D721Med (cell line): ENCODE data around the gene SP4.

Experiments used
- DNase-seq: peaks from one replicate; pipeline ENCODE4 v3.0.0; 2011; ENCODE audit warnings: low spot score; ENCODE audit not compliant: insufficient read length
- FAIRE-seq: peaks from 2 replicates; lab custom pipeline; 2011; peaks lifted over from hg19 to GRCh38; lab: Jason Lieb, UNC
- CTCF ChIP-seq: IDR thresholded peaks from 2 replicates; pipeline ENCODE4 v1.5.1; 2012; ENCODE audit warnings: mild to moderate bottlenecking, control low read depth; ENCODE audit not compliant: insufficient read depth; ENCODE audit errors: missing control alignments

Gene SP4

DNA sequence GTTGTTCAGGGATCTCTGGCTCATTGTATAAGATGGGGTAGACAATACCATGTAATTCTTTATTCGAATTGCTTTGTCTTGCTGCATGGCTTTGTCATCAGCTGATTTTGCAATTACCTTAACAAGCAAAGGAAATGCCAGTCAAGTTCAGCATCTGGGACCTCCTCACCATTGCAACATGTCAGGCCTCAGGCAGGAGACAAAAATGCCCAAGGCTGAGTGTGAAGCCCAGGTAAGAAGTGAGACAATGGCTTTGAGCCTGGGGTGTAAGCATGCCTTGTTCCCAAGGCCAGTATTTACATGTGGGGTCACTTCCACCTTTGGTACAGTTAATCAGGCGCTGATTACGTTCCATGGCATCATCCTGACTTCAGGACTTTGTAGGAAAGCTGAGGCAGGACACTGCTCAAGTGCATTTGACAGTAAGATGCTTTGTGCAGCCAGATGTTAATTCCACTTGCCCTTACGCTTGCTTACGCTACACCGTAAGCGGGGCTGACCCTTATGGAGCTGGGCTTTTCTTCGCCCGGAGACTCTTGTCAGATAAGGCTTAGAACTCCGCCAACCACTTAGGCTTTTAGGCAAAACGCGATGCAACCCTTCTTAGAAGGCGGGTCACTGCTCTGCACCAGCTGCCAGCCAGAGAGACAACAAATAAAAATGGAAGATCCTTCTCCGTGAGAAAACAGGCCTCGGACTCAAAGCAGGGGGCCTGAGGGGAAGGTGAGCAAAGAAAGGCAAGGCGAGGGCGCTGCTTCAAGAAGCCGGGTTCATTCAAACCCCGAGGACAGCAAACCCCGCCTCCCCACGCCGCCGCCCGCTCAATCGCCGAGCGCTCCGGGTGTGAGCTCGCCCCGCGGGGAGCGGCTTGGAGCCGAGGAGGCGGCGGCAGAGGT is 1.3 kb upstream of the SP4 start:
- DNase-seq: no peak
- no peak for TF ChIP-seq CTCF
- FAIRE-seq: no peak

GRCh38 chr7:21427182-21427870 is 557 bp upstream of the SP4 start:
- FAIRE-seq: no peak
- no peak for TF ChIP-seq CTCF
- peak; percentile 74 for DNase-seq

DNA sequence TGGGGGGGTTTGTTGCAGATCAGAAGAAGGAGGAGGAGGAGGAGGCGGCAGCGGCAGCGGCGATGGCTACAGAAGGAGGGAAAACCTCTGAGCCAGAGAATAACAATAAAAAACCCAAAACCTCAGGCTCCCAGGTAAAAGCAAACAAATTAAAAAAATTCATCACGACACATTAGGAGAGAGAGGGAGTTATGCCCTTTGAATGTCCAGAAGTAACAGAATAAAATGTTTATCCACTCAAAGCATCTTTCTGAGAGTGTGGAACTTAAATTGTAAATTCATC is 717 bp downstream of the SP4 start:
- DNase-seq (no peak), FAIRE-seq (no peak)
- TF ChIP-seq CTCF: no peak

GRCh38 chr7:21429021-21429420 is 1.1 kb downstream of the SP4 start:
- DNase-seq: no peak
- no peak for TF ChIP-seq CTCF
- FAIRE-seq: no peak

- no peak for FAIRE-seq
- DNase-seq: no peak
- no peak for TF ChIP-seq CTCF
Measured at GRCh38 chr7:21429786-21430574, 2.1 kb downstream of the SP4 start.

- DNase-seq (no peak), FAIRE-seq (no peak)
- no peak for TF ChIP-seq CTCF
Measured at GRCh38 chr7:21430575-21430954, 2.7 kb downstream of the SP4 start.
